Ascending aorta (tissue), 2 donors: ENCODE results near the gene SLC5A12. TPM values are rescaled to one million over a fixed set of nuclear protein-coding genes. Genes with fewer than 3 reads are reported as not detected.

ENCODE experiments used
- DNase-seq, 2 donors: peaks; one replicate each; pipeline ENCODE4 v3.0.0-alpha.2; 2019; ENCODE audit warnings: low spot score in 2 of 2
- H3K27ac ChIP-seq, 2 donors: fragments of 200-600 bp; sonication (generic); one replicate each; pipeline ENCODE4 v1.5.1; 2016 to 2017; ENCODE audit warnings: mild to moderate bottlenecking in 1 of 2
- H3K27me3 ChIP-seq: fragments of 200-600 bp; sonication (generic); one replicate; pipeline ENCODE4 v1.5.1; 2017
- H3K36me3 ChIP-seq, 2 donors: fragments of 200-600 bp; sonication (generic); one replicate each; pipeline ENCODE4 v1.5.1; 2016
- H3K4me1 ChIP-seq, 2 donors: fragments of 200-600 bp; sonication (generic); one replicate each; pipeline ENCODE4 v1.5.1; 2016 to 2017; ENCODE audit warnings: mild to moderate bottlenecking in 1 of 2
- H3K4me3 ChIP-seq, 2 donors: fragments of 200-600 bp; sonication (generic); one replicate each; pipeline ENCODE4 v1.5.1; 2016 to 2017; ENCODE audit warnings: mild to moderate bottlenecking in 1 of 2
- H3K9me3 ChIP-seq, 2 donors: fragments of 200-600 bp; sonication (generic); one replicate each; pipeline ENCODE4 v1.5.1; 2016
- CTCF ChIP-seq, 3 experiments: fragments of 200-600 bp in 2 of 3; fragments of 450-650 bp in 1 of 3; sonication (generic) in 2 of 3; IDR thresholded peaks; one replicate each; pipeline ENCODE4 v1.5.1; 2016 to 2019; ENCODE audit warnings: antibody characterized with exemption in 3 of 3, mild to moderate bottlenecking in 1 of 3, moderate library complexity in 1 of 3
- intact Hi-C: fragments of 100-400 bp; cut with DNase I; formaldehyde crosslinking; loops from one replicate; pipeline ENCODE4 v1.15.1; 2023
- total RNA-seq: library from RNA; depleted of rRNA; stranded (reverse); fragments of >200 nt; gene quantifications from one replicate; pipeline ENCODE4 v1.1.0, GENCODE V29; 2016

Gene SLC5A12
- total RNA-seq, 1 donor from 2014 or later = not detected

DNA sequence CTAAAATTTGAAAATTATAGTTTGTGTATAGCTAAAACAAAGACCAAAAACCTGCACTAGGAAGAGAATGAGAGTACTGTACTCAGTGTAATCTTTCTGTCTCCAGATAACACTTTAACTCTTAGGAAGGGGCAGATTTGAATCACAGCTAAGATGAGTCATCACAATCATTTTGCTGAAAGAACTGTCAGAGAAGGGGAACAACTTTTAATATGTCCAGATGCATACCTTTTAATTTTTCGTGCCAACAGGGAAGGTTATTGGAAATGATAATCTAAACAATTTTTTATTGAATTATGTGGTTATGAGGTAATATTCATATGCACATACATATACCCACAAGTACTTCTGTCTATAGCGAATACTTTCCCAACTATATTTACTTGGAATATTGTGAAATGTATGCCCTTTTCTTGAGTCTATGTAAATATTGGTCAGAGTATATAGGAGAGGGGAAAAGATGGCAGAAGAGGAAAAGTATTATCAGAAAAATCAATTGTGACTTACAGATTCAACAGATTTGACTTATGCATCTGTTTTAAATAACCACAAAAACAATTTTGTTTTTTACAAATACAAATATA is 98.7 kb downstream of the SLC5A12 start:
- DNase-seq = no peak
- H3K27ac ChIP-seq = no peak overlapping the region
- no peak for TF ChIP-seq CTCF (IDR thresholded peaks at IDR 0.05)
- intact Hi-C loops = no loop called here
- no peaks in the 10 kb centered on the region for H3K36me3 ChIP-seq
- H3K9me3 ChIP-seq = no peaks in the 10 kb centered on the region
- no peaks in the 10 kb centered on the region for H3K27me3 ChIP-seq
- H3K4me1 ChIP-seq = no peaks in the 10 kb centered on the region
- H3K4me3 ChIP-seq = no peak overlapping the region

DNA sequence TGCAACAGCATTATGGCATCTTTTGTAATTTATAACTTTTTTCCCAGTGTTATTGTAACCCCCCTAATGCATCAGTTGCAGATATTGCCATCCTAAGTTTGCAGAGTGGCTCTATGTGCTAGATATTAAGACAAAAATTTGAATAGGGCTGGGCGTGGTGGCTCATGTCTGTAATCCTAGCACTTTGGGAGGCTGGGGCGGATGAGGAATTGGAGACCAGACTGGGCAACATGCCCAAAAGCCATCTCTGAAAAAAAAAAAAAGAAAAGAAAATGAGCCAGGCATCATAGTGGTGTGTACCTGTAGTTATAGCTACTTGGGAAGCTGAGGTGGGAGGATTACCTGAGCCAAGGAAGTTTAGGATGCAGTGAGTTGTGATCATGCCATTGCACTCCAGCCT is 99.7 kb downstream of the SLC5A12 start:
- intact Hi-C loops = no loop called here
- Histone ChIP-seq H3K27me3 (no peaks in the 10 kb centered on the region), H3K4me1 (no peaks in the 10 kb centered on the region), H3K36me3 (no peaks in the 10 kb centered on the region), H3K4me3 (no peak overlapping the region), H3K27ac (no peak overlapping the region), H3K9me3 (no peaks in the 10 kb centered on the region)
- DNase-seq = no peak
- TF ChIP-seq CTCF (IDR thresholded peaks at IDR 0.05) = no peak

- H3K4me1 ChIP-seq = no peaks in the 10 kb centered on the region
- no peaks in the 10 kb centered on the region for H3K9me3 ChIP-seq
- H3K27ac ChIP-seq = no peak overlapping the region
- intact Hi-C loops = no loop called here
- no peak for TF ChIP-seq CTCF (IDR thresholded peaks at IDR 0.05)
- no peaks in the 10 kb centered on the region for H3K36me3 ChIP-seq
- no peak for DNase-seq
- no peaks in the 10 kb centered on the region for H3K27me3 ChIP-seq
- H3K4me3 ChIP-seq = no peak overlapping the region
Measured at GRCh38 chr11:26621132-26621531, 100.7 kb downstream of the SLC5A12 start.

DNA sequence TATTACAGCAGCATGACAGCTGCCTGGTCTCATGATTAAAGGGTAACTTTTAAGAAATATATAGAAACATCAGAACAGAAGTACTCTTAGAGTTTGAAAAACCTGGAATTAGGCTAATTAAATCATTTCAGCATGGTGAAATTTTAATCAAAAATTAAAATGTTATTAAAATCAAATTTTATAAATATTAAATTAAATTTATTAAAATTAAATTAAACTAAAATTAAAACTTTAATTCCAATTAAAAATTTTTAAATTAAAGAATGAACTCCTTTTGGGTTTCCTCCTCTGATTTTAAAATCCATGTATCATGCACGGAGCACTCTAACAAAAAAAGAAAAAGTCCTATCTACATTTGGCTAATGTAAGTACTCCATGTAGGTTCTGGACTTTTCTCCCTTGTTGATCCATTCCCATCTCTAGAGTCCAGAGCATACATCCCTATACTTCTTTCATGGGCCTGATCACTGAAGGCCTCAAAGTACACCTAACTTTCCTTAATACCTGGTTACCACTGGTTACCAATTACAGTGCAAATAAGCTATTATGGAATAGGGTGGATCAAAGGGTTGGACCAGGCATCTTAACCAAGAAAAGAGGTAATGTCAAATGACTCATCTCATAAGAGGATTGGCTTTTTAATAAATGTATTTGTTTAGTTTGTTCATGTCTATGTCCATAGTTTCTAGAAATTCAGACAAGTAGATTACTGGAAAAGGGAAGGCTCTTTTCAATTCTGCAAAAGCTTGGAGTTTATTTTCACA is 101.4 kb downstream of the SLC5A12 start:
- Histone ChIP-seq H3K27ac (no peak overlapping the region), H3K4me1 (no peaks in the 10 kb centered on the region), H3K36me3 (no peaks in the 10 kb centered on the region), H3K9me3 (no peaks in the 10 kb centered on the region), H3K4me3 (no peak overlapping the region), H3K27me3 (no peaks in the 10 kb centered on the region)
- intact Hi-C loops = no loop called here
- no peak for TF ChIP-seq CTCF (IDR thresholded peaks at IDR 0.05)
- no peak for DNase-seq

DNA sequence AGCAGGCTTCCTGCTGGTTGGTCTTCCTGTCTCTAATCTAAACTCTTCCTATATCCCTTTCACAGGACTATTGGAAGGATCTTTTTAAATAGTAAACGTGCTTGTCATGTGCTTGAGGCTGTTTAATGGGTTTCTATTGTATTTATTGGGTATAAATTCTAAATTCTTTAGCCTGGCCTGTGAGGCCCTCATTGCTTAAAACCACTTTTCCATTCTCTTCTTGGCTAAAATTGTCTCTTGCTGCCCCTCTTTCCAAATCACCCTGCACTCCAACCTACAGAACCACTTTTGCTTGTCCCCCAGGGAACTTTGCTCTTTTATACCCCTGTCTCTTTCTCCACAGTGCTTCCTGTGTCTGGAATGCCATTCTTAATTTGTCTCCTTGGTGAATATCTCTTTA is 103.4 kb downstream of the SLC5A12 start:
- DNase-seq = no peak
- TF ChIP-seq CTCF (IDR thresholded peaks at IDR 0.05) = no peak
- Histone ChIP-seq H3K4me3 (no peak overlapping the region), H3K27ac (no peak overlapping the region), H3K4me1 (no peaks in the 10 kb centered on the region), H3K36me3 (no peaks in the 10 kb centered on the region), H3K9me3 (peaks cover 0 to 7% of the 10 kb centered on the region in 2 donors), H3K27me3 (no peaks in the 10 kb centered on the region)
- intact Hi-C loops = no loop called here

Other genes with a start within 250 kb of the SLC5A12 start
- gene MUC15, start 149.8 kb downstream of the SLC5A12 start, total RNA-seq = not detected